Daoy (cell line): ENCODE measurements around the gene CRB2. TPM values are rescaled to one million over a fixed set of nuclear protein-coding genes. Genes with fewer than 3 reads are reported as not detected.

Experiments used
- DNase-seq: peaks from one replicate; pipeline ENCODE4 v3.0.0-alpha.2; 2015; ENCODE audit warnings: low read depth
- total RNA-seq: library from RNA; depleted of rRNA; stranded (reverse); fragments of >200 nt; shearing (Covaris generic); gene quantifications from 2 replicates; pipeline ENCODE4 v1.2.3, GENCODE V29; 2014

The CRB2 gene
- total RNA-seq, 1 experiment from 2014 or later: 0.11 TPM

DNA sequence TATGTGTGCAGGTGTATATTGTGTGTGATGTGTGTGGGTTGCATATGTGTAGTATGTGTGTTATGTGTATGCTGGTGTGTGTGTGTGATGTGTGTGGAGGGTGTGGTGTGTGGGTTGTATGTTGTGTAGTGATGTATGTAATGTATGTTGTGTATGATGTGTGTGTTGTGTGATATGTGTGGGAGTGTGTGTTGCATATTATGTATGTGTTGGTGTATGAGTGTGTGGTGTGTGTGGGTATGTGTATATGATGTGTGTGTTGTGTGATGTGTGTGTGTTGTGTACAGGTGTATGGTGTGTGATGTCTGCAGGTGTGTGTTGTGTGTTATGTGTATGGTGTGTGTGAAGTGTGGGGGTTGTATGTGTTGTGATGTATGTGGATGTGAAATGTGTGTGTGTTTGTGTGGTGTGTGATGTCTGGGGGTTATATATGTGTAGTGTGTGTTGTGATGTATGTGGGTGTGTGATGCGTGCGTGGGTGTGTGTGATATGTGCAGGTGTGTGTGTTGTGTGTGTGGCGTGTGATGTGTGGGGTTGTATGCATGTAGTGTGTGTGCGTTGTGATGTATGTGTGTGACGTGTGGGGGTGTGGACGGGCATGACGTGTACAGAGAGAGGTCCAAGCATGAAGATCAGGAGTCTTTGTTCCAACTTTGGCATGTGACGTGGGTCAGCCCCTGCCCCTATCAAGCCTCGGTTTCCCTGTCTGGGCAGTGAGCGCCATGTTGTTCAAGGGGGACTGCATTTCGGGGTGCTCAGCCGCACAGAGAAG, 8.5 kb upstream of the CRB2 start:
- no peak for DNase-seq

DNA sequence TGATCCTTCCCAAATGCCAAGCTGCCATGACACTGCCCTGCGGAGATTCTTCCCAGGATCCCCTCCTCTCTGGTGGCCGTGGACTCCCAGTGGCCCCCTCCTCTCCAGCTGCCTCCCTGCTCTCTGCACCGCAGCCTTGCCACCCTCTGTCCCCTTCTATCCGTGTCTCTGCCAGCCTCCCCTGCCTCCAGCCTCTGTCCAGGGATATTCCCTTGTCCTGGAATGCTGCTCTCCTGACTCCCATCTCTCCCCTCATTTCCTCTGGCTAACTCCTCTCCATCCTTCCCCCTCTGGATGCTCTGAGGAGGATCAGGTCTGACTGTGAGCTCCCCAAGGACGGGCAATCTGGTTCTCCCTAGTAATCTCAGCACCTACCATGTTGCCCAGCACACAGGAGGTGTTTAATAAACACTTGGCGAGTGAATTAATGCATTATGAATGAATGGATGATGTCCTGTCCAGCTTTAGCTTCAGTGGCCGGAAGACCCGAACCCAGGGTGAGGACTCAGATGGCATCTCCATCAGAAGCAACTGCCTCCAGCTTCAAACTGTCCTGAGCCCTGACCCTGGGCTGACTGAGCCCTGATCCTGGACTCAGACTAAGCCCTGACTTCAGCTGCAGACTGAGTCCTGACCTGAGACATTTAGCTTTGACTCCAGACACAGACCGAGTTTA, 7.5 kb upstream of the CRB2 start:
- DNase-seq: no peak

DNA sequence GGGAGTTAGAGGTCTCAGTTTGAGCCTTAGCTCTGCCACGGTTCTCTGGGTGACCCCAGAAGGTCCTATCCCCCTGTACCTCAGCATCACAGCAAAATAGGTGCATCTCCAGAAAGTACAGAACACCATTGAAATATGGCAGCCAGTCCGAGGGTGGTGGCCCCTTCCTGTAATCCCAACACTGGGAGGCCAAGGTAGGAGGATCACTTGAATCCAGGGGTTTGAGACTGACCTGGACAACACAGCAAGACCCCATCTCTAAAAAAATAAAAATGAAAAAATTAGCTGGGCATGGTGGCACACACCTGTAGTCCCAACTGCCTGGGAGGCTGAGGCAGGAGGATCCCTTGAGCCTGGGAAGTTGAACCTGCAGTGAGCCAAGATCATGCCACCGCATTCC, 7.0 kb upstream of the CRB2 start:
- DNase-seq: no peak

- DNase-seq: peak; percentile 69
Observed at GRCh38 chr9:123349691-123350480, 6.1 kb upstream of the CRB2 start.

- no peak for DNase-seq
Observed at GRCh38 chr9:123350590-123351310, 5.2 kb upstream of the CRB2 start.

DNA sequence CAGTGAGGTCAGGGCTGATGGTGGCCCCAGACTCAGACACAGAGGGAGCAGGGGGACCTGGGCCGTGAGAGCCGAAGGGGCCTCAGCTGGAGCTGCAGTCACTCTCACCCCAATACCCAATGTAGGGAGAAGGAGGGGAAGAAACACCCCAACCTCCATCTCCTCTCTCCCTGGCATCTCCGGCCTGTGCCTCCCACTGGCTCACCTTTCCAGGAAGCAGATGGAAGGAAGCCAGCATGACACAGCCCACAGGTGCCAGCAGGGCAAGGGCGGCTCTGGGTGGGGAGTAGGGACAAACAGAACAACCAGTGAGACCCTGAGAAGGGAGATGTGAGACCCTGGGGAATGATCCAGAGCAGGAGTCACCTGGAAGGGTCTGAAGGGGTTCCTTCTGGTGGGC, 3.0 kb upstream of the CRB2 start:
- no peak for DNase-seq

DNA sequence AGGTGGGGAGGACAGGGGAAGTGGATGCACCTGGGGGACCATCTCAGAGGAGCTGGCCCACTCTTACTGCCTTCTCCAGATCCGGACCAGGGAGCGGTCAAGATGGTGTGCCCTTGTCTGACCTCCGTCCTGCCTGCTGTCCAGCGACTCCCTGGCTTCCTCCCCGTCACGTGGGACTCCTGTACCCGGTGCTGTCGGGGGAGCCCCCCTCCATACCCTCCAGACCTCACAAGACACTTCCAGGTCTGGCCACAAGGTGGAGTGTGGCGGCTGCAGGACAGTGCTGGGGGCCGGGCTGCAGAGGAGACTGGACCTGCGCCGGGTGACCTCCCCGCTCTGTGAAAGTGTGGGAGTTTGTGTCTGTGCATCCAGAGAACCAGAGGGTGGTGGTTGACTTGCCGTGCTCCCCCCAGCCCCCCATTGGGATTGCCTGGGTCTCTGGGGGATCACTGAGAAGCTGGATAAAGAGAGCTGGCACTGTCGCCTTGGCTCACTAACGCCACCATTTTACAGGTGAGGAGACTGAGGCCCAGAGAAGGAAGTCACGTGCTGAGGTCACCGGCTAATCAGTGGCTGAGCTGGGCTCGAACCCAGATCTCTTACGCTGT, 1.9 kb upstream of the CRB2 start:
- peak; percentile 82 for DNase-seq

- DNase-seq: no peak
Observed at GRCh38 chr9:123354806-123355508, 1.0 kb upstream of the CRB2 start.

- no peak for DNase-seq
Observed at GRCh38 chr9:123356851-123357742, 1.1 kb downstream of the CRB2 start.

DNA sequence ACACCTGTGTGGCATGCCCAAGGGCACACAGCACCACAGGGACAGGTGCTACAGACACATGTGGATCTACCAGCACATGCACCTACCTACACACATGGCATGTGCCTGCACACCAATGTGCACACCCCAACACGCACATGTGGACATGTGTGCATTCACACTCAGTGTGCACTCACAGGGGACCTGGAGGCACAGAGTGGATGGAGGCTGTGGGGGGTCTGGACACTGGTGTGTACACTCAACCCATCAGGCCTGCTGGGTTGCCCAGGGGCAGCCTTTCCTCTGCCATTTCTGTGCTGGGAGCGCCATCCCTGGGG, 1.7 kb downstream of the CRB2 start:
- no peak for DNase-seq

- DNase-seq: no peak
Observed at GRCh38 chr9:123358181-123358905, 2.3 kb downstream of the CRB2 start.

GRCh38 chr9:123359106-123359505, 3.1 kb downstream of the CRB2 start:
- no peak for DNase-seq

DNA sequence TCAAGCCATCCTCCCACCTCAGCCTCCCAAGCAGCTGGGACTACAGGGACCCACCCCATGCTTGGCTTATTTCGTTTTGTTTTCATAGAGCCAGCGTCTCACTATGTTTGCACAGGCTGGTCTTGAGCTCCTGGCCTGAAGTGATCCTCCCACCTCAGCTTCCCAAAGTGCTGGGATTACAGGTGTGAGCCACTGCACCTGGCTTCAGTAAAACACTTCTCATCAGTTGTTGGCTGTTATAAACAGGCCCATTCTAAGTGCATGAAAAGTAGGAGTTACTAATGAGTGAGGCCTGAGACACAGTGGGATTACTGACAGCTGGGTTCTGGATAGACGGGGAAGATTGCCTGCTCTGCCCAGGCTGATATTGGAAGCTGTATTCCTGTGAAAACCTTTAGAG, 3.5 kb downstream of the CRB2 start:
- DNase-seq: no peak

DNA sequence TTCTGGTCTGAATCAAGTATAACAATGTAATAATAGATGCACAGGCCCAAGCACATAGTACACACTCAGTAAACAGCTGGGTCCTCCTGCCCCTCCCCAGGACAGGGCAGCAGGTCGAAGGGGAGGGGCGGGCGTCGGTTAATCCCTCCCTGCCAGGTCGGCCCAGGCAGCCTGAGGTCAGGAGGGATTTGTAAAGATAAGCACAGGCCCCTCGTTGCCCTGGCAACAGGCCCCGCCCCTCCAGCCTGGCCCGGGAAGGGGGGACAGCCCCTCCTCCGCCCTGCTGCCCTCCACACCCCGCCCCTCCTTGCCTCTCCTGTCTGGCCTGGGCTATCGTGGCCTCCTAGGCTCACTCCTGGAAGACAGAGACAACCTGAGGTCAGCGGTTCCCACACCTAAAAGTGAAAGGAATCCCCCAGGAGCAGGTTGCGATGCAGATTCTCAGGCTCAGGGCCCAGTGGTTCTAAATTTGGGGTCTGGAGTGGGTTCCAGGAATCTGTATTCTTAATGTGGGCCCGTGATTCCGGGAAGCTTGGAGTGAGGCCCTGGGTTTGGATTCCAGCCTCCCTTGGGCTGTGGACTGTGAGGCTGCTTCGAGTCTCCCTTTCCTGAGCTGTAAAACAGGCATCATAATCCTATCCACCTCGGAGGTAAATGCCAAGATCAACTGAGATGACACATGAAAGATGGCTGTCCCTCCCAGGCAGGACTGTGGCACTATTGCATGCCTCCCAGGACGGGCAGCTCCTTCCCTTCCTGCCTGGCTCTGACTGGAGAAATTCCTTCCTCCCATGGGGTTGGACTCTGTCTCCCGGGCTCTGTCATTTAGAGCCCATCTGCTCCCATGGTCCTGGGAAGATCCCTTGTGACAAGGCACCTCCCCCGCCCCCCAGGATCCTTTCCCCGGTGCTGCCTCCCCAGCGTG, 4.4 kb downstream of the CRB2 start:
- DNase-seq: peak; percentile 82

GRCh38 chr9:123361086-123361730, 5.2 kb downstream of the CRB2 start:
- no peak for DNase-seq

DNA sequence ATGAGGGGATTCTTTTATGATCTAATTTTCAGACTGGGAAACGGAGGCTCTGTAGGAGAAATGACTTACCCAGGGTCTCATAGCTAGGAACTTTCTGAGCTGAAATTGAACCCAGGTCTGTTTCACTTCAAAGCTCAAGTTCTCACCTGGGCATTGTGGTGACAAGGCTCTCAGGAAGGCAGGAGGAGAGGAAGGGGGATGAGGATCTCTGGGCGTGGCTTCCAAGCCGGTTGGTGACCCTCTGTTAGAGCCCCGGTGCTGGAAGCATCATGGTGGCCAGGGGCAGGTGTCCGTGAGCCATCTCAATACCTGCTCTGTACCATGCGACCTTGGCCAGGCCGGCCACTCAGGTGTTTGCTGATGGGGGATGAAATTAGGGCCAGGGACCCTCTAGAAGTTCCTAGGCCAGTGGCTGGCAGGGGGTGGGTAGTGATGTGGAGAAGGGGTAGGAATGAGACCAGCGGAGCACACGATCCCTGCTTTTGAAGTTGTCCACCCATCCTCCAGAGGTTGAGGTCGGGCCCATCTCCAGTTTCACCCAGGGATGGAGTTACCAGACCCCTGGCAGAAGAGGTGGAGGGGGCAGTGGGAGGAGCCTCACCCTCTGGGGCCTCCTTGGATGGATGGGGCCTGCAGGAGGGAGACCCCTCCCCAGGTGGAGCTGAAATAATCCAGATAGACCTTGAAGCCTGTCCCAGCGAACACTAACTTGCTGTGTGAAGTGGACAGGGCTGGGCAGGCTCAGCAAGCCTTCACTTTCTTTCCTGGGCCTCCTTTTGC, 5.9 kb downstream of the CRB2 start:
- DNase-seq: no peak

GRCh38 chr9:123362856-123363255, 6.9 kb downstream of the CRB2 start:
- no peak for DNase-seq
